SK-MEL-5 (cell line): ENCODE results near the gene PIK3R2. TPM values are rescaled to one million over a fixed set of nuclear protein-coding genes. Genes with fewer than 3 reads are reported as not detected.
"Not testable (repeated sequence)": the region's sequence is repeated elsewhere in the genome, so short reads cannot be mapped to it uniquely, and the experiment has no call there.

Experiments
- DNase-seq: peaks from one replicate; pipeline ENCODE4 v3.0.0-alpha.2; 2016; ENCODE audit warnings: low read depth, low spot score
- in situ Hi-C: cut with HindIII; loops from 2 replicates; pipeline ENCODE4 v1.10.0; 2016; ENCODE audit warnings: low sequenced_read_pairs, high pct_unique_total_duplicates, low pct_unique_long_range_greater_than_20kb
- total RNA-seq: library from RNA; depleted of rRNA; stranded (reverse); fragments of >200 nt; shearing (Covaris generic); gene quantifications from 2 replicates; pipeline ENCODE4 v1.2.3, GENCODE V29; 2014

The PIK3R2 gene
- total RNA-seq, 1 experiment from 2014 or later = 8.9 TPM

DNA sequence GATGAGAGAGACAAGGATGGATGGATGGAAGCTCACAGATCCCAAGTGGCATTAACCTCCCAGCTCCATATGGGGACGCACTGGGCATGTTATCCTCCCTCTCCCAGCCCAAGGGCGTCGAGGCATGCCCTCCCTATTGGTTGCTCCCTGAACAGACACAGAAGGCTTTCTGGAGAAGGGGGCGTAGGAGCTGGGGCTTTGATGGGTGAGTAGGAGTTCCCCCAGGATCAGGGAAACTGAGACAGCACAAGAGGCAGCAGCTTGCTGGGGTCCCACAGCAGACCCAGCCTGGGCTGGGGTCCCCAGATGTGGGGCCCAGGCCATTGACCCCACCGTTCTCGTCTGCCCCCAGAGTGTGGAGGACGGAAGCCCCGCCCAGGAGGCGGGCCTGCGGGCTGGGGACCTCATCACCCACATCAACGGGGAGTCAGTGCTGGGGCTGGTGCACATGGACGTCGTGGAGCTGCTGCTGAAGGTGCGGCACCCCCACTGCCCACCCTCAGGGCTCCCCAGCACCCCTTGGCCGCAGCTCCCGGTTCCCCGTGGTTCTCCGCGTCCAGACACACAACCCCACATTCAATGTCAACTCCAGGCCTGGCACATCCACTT, 7.5 kb upstream of the PIK3R2 start:
- in situ Hi-C loops = no loop called here
- DNase-seq = no peak

DNA sequence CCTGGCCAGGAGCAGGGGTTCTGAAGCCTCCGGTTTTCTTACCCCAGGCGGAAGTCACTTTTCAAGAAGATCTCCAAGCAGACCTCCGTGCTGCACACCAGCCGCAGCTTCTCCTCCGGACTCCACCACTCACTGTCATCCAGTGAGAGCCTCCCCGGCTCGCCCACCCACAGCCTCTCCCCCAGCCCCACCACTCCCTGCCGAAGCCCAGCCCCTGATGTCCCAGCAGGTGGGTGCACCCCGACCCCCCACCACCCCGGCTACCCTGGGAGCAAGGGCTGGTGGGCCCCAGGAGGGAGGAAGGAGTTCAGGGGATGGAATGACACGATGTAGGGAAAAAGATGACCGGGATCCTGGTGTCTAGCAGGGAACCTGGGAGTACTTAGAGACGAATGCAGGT, 5.6 kb upstream of the PIK3R2 start:
- no peak for DNase-seq
- in situ Hi-C loops = no loop called here

DNA sequence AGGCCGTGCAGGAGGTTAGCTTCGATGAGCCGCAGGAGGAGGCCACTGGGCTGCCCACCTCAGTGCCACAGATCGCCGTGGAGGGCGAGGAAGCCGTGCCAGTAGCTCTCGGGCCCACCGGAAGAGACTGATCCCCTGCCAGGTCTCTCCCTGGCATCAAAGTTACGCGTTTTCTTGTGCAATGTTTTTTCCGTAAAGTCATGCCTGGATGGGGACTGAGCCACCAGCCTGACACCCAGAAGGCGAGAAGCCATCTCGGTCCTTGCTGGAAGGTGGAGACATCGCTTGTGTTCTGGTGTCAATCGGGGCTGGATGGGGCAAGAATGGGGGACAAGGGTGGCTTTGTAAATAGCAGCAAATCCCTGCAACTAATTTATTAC, 3.4 kb upstream of the PIK3R2 start:
- no peak for DNase-seq

DNA sequence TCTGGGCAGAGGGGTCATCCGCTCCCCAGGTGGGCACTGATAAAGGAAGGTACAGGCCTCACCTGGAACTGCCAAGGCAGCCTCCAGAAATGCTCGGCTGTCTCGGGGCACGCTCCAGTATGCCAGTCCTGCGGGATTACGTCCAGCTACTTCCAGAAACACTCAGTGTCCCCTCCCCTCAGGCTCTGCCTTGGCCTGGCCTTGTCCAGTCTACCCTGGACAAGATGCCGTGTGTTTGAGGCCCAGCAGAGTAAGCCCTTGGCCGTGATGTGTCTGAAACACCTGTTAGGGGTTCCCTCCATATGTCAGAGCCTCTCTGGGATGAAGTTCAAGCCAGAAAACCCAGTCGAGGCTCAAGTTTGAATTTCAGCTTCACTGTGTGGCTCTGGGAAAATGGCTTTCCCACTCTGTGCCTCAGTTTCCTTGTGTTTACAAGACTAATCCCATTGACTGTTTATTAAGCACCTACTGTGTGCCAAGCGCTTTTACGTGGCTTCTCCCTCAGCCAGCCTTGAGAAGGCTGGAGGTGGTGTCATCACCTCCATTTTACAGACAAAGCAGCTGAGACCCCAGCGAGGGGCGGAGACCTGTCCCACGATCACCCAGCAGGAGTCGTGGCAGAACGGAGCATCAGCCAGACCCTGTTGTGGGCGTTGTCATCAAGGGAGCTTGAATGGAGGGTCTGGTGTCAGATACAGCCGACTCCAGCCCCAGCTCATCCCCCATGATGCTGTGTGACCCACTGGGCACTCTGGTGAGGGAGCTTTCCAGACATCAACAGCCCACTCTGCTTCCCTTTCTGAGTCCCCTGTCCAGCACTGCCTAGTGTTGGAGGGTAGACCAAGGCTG, 2.0 kb upstream of the PIK3R2 start:
- no peak for DNase-seq
- in situ Hi-C loops = no loop called here

More for the DNA sequence above, 3.4 kb upstream of the PIK3R2 start:
- in situ Hi-C loops = no loop called here

DNA sequence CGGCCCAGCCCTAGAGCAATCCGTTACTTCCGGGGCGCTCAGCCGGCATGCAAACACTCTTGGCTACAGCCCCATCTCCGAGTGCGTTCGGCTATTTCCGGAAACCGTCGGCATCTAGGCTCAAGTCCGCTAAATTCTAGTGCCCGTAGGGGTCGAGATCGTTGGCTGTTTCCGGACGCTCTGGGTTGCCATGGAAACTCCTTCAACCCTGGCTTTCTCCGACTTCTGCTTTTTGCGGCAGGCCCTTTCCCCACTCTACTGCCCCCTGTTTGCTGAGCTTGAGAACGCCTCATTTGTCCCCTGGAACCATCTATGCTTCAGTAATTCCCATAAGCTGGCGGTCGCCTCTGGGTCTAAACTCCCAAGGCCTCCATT, 534 bp upstream of the PIK3R2 start:
- DNase-seq = peak; percentile 98
- in situ Hi-C loops = no loop called here

DNA sequence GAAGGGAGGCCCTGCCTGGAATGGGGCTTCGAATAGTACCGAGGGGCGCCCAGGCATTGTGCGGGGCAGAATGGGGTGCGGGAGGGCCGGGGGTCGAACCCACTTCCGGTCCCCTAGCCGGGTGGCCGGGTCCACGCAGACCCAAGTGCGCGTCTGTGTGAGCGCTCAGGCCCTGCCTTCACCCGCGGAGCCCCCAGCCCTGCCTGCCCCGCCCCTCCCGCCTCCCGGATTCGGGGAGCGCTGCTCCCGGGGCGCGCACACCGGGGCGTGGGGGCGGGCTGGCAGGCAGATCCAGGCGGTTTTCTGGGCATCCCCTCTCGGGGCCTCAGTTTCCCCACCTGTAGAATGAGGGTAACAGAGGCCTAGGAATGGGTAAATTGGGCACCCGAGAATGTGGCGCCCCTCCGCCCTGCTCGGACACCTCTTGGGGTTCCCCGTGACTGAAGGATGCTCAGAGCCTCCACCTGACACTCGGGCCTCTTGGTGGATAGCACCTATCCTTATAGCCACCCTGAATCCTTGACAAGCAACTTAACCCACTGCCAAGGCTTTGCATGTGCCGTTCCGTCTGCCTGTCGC, 682 bp downstream of the PIK3R2 start:
- in situ Hi-C loops = no loop called here
- DNase-seq = no peak

DNA sequence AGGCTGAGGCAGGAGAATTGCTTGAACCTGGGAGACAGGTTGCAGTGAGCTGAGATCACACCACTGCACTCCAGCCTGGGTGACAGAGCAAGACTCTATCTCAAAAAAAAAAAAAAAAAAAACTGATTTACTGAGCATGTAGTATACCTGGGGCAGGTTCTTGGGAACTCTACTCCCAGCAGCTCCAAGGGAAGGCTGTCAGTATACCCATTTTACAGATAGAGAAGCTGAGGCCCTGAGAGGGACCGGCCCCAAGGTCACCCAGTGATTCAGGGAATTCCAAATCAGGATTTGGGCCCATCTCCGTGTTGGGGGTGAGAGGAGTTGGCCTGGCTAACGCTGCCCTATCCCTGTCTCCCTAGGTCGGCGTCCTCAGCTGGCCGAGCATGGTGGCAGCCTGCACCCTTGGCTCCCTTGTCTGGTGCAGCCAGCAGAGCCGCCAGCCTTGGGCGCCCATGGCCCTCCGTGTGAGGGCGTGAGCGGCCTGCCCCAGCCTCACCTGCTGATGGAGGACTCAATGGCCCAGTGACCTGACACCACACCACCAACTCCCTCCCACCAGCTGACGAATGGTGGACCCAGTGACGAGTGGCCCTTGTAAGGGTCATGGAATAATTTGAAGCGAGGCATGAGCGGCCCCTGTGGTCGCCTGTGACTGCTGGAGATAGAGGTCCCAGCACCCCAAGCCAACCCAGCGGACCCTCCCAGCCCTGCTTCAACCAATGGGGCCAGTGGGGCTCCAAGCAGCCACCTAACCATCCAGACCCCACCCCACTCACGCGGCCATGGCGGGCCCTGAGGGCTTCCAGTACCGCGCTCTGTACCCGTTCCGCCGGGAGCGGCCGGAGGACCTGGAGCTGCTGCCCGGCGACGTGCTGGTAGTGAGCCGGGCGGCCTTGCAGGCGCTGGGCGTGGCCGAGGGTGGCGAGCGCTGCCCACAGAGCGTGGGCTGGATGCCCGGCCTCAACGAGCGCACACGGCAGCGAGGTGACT, 2.4 kb downstream of the PIK3R2 start:
- no peak for DNase-seq
- in situ Hi-C loops = no loop called here

DNA sequence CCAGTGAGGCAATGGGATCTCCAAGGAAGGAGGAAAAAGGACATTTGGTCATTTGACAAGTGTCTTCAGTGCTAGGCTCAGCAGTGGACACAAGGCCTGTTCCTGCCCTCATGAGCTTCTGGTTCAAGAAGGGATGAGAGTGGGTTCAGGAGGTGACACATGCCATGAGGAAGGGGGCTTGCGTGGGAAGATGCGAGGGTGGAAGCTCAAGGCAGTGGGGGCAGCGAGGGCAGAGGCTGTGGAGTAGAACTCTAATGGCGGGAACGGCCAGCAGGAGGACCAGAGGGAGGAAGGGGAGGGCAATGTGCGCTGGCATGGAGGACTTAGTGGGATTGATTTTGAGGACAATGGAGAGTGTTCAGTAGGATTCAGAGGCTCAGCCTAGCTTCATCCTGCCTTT, 3.3 kb downstream of the PIK3R2 start:
- no peak for DNase-seq
- in situ Hi-C loops = no loop called here

DNA sequence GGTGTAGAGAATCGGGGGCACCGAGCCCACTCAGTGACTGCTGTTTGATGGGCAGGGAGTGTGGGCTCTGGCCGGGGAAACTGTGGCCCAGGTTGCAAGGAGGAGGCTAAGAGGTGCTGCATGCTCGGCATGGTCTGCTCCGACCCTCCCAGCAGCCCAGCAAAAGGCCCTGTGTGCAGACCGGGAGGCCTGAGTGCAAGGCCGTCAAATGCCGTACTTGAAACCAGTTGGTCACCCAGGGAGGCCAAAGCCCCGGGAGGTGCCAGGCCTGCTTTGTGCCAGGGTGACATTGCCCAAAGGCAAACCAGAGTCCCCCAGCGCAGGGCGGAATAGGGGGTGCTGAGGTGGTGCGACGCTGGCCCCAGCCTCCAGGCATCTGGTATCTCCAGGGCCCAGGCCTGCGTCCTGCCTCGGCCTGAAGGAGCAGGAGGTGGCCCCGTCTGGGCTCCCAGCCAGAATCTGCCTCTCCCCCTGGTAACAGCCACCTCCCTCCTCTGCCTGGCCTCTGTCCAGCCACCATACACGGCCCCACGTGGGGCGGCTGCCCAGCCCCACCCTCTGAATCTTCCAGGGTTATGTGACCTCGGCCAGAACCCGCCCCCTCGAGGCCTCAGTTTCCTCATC, 4.0 kb downstream of the PIK3R2 start:
- peak; percentile 69 for DNase-seq
- in situ Hi-C loops = no loop called here

DNA sequence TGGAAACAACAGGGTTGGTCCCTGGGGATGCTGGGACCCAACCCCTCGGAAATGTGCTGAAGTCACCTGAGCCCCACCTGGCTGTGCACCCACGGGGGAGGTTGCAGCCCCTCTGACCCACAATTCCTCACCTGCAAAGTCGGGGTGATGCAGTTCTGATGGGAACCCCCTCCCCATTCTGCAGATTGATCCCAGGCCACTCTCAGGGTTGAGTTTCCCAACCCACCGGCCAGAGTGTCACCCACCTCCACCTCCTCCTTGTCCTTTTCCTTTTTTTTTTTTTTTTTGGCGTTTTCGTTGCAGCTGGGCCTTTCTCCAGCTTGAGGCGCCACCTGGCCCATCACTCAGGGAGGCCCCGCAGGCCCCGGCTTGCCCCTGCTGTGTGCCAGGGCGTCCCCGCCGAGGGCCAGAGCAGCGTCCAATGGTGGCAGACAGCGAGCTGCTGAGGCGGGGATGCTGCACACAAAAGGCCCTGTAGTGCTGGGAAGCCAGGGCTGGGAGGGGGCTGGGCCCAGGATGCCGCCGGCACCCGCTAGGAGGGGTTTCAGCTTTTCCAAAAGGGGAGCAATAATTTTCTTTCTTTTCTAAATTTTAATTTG, 4.6 kb downstream of the PIK3R2 start:
- in situ Hi-C loops = no loop called here
- DNase-seq = no peak

DNA sequence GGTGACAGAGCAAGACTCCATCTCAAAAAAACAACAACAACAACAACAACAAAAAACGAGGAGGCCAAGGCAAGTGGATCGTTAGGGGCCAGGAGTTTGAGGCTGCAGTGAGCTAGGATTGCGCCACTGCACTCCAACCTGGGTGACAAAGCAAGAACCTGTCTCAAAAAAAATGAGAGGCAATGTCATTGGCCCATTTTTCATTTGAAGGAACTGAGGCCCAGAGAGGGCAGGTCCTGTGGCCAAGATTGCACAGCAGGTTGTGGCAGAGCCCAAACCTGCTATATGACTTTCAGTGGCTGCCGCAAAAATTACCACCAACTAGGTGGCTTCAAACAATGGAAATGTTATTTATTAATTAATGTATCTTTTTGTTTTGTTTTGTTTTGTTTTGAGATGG, 5.5 kb downstream of the PIK3R2 start:
- in situ Hi-C loops = no loop called here
- no peak for DNase-seq

DNA sequence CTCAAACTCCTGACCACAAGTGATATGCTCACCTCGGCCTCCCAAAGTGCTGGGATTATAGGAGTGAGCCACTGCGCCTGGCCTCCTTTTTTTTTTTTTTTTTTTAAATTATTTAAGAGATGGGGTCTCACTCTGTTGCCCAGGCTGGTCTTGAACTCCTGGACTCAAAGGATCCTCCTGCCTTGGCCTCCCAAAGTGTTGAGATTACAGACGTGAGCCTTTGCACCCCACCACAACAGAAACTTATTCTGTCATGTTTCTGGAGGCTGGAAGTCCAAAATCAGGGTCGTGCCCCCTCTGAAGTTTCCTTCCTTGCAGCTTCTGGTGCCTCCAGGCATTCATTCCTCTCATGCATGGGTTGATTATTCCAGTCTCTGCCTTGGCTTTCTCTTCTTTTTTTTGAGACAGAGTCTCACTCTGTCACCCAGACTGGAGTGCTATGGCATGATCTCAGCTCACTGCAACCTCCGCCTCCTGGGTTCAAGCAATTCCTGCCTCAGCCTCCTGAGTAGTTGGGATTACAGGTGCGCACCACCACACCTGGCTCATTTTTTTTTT, 6.2 kb downstream of the PIK3R2 start:
- DNase-seq, in situ Hi-C loops: not testable (repeated sequence)

DNA sequence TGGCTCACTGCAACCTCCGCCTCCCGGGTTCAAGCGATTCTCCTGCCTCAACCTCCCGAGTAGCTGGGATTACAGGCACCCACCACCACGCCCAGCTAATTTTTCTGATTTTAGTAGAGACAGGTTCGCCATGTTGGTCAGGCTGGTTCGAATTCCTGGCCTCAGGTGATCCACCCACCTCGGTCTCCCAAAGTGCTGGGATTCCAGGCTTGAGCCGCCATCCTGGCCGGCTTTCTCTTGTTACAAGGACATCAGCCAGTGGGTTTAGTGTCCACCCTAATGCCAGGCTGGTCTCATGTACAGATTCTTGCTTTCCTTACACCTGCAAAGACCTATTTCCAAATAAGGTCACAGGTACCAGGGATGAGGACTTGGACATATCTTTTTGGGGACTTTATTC, 6.8 kb downstream of the PIK3R2 start:
- DNase-seq = no peak
- in situ Hi-C loops = no loop called here

DNA sequence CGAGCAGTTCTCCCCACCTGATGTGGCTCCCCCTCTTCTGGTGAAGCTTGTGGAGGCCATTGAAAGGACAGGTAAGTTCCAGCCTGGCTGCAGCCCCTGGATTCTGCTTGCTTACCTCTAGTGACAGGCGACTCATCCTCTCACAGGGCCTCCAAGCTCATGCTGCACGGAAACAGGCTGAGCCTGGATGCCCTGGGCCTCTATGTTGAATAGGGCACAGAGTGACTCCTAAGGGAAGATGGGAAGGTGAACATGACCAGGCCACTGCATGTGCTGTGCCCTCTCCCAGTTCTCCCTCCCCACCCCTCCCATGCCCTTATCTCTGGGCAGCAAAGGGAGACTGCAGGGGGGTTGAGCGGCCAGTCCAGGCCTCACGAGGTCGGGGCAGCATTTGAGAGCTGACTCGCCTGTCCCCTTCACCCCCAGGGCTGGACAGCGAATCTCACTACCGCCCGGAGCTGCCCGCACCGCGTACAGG, 7.6 kb downstream of the PIK3R2 start:
- no peak for DNase-seq
- in situ Hi-C loops = no loop called here

DNA sequence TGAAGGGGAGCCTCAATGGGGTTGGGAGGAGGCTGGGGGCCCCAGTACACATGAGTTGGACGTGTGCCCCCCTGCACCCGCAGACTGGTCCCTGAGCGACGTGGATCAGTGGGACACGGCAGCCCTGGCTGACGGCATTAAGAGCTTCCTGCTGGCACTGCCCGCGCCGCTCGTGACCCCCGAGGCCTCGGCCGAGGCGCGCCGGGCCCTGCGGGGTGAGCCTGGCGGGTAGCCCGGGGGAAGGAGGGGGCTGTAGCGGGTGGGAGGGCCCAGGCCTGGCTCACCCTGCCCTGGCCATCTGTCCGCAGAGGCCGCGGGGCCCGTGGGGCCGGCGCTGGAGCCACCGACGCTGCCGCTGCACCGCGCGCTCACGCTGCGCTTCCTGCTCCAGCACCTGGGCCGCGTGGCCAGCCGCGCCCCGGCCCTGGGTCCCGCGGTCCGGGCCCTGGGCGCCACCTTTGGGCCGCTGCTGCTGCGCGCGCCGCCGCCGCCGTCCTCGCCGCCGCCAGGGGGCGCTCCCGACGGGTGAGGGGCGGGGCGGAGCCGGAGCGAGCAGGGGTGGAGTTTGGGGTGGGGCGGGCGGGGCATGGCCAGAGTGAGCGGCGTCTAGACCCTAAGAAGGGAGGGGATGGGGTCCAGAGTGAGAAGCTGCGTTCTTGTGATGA, 8.1 kb downstream of the PIK3R2 start:
- in situ Hi-C loops = no loop called here
- peak; percentile 54 for DNase-seq

DNA sequence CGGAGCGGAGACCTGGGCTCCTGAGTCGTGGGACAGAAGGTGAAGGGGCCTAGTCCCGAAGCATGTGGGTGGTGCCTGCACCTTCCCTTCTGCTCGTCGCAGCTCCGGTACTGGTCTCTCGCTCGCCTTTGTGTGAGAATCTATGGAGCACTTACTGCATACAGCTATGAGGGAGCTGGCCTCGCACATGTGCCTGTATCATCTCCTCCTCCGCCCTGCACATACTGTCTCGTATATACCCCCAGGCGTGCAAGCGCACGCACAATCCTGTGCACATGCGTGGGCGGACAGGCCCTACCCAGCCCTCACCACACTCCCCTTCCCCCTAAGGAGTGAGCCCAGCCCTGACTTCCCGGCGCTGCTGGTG, 8.7 kb downstream of the PIK3R2 start:
- in situ Hi-C loops = no loop called here
- no peak for DNase-seq
